Sigmoid colon (tissue), 4 donors: ENCODE results near the gene PDE2A.

Experiments
- CTCF ChIP-seq, 4 experiments: fragments of 450-650 bp in 3 of 4; fragments of 200-600 bp in 1 of 4; IDR thresholded peaks; one replicate each; pipeline ENCODE4 v1.5.1; 2016 to 2019; ENCODE audit warnings: antibody characterized with exemption in 4 of 4, mild to moderate bottlenecking in 3 of 4, moderate library complexity in 2 of 4
- EP300 ChIP-seq, 4 donors: sonication (generic); formaldehyde crosslinking; IDR thresholded peaks; one replicate each; pipeline ENCODE4 v1.6.1; 2017; ENCODE audit warnings: antibody characterized with exemption in 4 of 4
- POLR2AphosphoS5 ChIP-seq, 4 donors: sonication (generic); formaldehyde crosslinking; IDR thresholded peaks; one replicate each; pipeline ENCODE4 v1.6.1; 2017; ENCODE audit warnings: antibody characterized with exemption in 4 of 4

GRCh38 chr11:72604256-72604655 lies 70.0 kb downstream of the PDE2A start:
- TF ChIP-seq CTCF (IDR thresholded peaks at IDR 0.05) (no peak), POLR2AphosphoS5 (IDR thresholded peaks at IDR 0.05) (no peak), EP300 (IDR thresholded peaks at IDR 0.05) (no peak)
